Measurements from ENCODE around the gene OPN3.

The OPN3 gene

GRCh38 chr1:241642593-241642944 is 2.4 kb upstream of the OPN3 start:
- no peaks in the 10 kb centered on the region for H3K27me3 ChIP-seq
- H3K36me3 ChIP-seq = no peaks in the 10 kb centered on the region
- H3K27ac ChIP-seq = no peak overlapping the region
- peaks cover 18 to 20% of the 10 kb centered on the region in 2 experiments for H3K4me1 ChIP-seq (ENCODE audit: control insufficient read depth in 1 of 2, insufficient read depth in 1 of 2, low read depth in 1 of 2, low read length in 1 of 2)
- no peak overlapping the region for H3K4me3 ChIP-seq (ENCODE audit: low read depth in 1 of 2, low read length in 1 of 2)
- H3K9me3 ChIP-seq = no peaks in the 10 kb centered on the region
- no peak for TF ChIP-seq CTCF (IDR thresholded peaks at IDR 0.05)

DNA sequence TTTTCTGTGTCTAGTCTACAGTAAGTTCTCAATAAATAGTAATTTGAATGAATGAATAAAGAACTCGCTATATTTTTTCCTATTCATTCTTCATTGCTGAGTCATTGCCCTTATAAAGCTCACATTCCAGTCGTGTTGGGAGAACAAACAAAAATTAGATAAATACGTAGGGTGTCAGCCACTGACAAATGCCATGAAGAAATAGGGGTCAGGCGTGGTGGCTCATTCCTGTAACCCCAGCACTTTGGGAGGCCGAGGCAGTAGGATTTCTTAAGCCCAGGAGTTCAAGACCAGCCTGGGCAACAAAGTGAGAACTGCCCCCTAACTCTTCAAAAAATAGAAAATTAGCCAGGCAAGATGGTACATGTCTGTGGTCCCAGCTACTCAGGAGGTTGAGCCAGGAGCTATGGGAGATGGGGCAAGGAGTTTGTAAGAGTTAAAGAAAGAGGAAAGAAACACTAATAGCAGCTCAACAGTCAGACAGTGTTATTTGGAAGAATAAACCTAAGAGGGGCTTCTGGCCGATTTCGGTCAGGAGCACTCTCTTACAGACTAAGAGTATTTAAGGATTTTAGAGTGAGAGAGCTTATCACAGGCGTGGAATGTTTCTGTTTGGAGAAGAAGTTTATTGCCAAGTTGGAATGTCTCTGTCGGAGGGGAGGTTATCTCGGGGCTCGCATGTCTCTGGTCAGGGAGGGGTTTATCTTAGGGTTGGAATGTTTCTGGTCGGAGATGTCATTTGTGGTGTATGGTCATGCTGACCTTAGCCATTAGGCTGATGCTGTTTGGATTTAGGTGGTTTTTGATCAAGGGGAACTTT is 1.8 kb upstream of the OPN3 start:
- H3K4me3 ChIP-seq (ENCODE audit: low read depth in 1 of 2, low read length in 1 of 2) = no peak overlapping the region
- H3K9me3 ChIP-seq = no peaks in the 10 kb centered on the region
- H3K4me1 ChIP-seq (ENCODE audit: control insufficient read depth in 1 of 2, insufficient read depth in 1 of 2, low read depth in 1 of 2, low read length in 1 of 2) = peaks cover 21 to 23% of the 10 kb centered on the region in 2 experiments
- no peaks in the 10 kb centered on the region for H3K27me3 ChIP-seq
- no peak for TF ChIP-seq CTCF (IDR thresholded peaks at IDR 0.05)
- H3K27ac ChIP-seq = no peak overlapping the region
- no peaks in the 10 kb centered on the region for H3K36me3 ChIP-seq

- Histone ChIP-seq H3K4me1 (ENCODE audit: control insufficient read depth in 1 of 2, insufficient read depth in 1 of 2, low read depth in 1 of 2, low read length in 1 of 2) (peaks cover 21 to 23% of the 10 kb centered on the region in 2 experiments), H3K27ac (peak overlapping the region; percentile 30), H3K27me3 (no peaks in the 10 kb centered on the region), H3K36me3 (no peaks in the 10 kb centered on the region), H3K4me3 (ENCODE audit: low read depth in 1 of 2, low read length in 1 of 2) (peak overlapping the region; percentile 74 to 87), H3K9me3 (no peaks in the 10 kb centered on the region)
- no peak for TF ChIP-seq CTCF (IDR thresholded peaks at IDR 0.05)
These were observed 876 bp upstream of the OPN3 start for GRCh38 chr1:241640867-241641622.

DNA sequence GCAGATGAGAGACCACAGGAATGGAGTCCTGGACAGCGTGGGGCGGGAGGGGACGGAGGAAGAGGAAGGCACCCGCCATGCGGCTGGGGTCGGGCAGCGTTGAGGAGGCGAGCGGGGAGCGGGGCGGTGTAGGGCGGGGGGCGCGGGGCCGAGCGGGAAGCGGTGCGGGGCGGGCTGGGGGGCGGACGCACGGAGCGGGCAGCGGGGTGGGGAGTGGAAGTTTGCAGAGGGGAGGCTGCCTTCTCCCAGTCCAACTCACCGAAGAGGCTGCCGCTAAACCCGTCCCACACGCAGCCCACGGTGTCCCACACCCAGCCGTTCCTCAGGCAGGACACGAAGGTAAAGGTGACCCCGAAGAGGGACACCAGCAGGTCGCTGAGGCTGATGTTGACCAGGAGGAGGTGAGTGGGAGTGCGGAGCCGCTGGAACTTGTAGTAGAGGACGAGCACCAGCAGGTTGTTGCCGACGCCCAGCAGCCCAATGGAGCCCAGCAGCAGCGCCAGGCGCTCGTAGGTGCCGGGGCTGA is 483 bp downstream of the OPN3 start:
- no peaks in the 10 kb centered on the region for H3K27me3 ChIP-seq
- peak overlapping the region; percentile 30 for H3K27ac ChIP-seq
- H3K36me3 ChIP-seq = no peaks in the 10 kb centered on the region
- no peak for TF ChIP-seq CTCF (IDR thresholded peaks at IDR 0.05)
- peak overlapping the region; percentile 74 to 87 for H3K4me3 ChIP-seq (ENCODE audit: low read depth in 1 of 2, low read length in 1 of 2)
- no peaks in the 10 kb centered on the region for H3K9me3 ChIP-seq
- H3K4me1 ChIP-seq (ENCODE audit: control insufficient read depth in 1 of 2, insufficient read depth in 1 of 2, low read depth in 1 of 2, low read length in 1 of 2) = peaks cover 21 to 23% of the 10 kb centered on the region in 2 experiments

- no peaks in the 10 kb centered on the region for H3K36me3 ChIP-seq
- no peaks in the 10 kb centered on the region for H3K27me3 ChIP-seq
- H3K9me3 ChIP-seq = no peaks in the 10 kb centered on the region
- peaks cover 21 to 23% of the 10 kb centered on the region in 2 experiments for H3K4me1 ChIP-seq (ENCODE audit: control insufficient read depth in 1 of 2, insufficient read depth in 1 of 2, low read depth in 1 of 2, low read length in 1 of 2)
- no peak for TF ChIP-seq CTCF (IDR thresholded peaks at IDR 0.05)
- H3K4me3 ChIP-seq (ENCODE audit: low read depth in 1 of 2, low read length in 1 of 2) = peak overlapping the region; percentile 74 to 87
- H3K27ac ChIP-seq = no peak overlapping the region
These were observed 1.1 kb downstream of the OPN3 start for GRCh38 chr1:241638909-241639622.
